Measurements from ENCODE around the gene DDX28.
"Not testable (repeated sequence)": the region's sequence is repeated elsewhere in the genome, so short reads cannot be mapped to it uniquely, and the experiment has no call there.

The DDX28 gene

GRCh38 chr16:68035227-68035626 is 12.2 kb upstream of the DDX28 start:
- DNase-seq, result no peak

- DNase-seq, result no peak
Measured at GRCh38 chr16:68033101-68033500, 10.1 kb upstream of the DDX28 start.

- DNase-seq, result no peak
Measured at GRCh38 chr16:68031951-68032350, 8.9 kb upstream of the DDX28 start.

GRCh38 chr16:68030108-68030507 is 7.1 kb upstream of the DDX28 start:
- DNase-seq, result not testable (repeated sequence)

GRCh38 chr16:68028996-68029395 is 6.0 kb upstream of the DDX28 start:
- no peak for DNase-seq

- DNase-seq, result no peak
Measured at GRCh38 chr16:68022278-68022727, 729 bp downstream of the DDX28 start.

- DNase-seq, result no peak
Measured at GRCh38 chr16:68021490-68021889, 1.5 kb downstream of the DDX28 start.

GRCh38 chr16:68019167-68019680 is 3.8 kb downstream of the DDX28 start:
- no peak for DNase-seq

- no peak for DNase-seq
Measured at GRCh38 chr16:68015681-68016080, 7.4 kb downstream of the DDX28 start, which contains the start of gene DPEP2NB. DPEP2NB (minus strand) TSS chr16:68015911; CDS start chr16:68015770, 141 bp downstream.

GRCh38 chr16:68013440-68013839 is 9.6 kb downstream of the DDX28 start:
- no peak for DNase-seq

GRCh38 chr16:68009872-68010271 is 13.2 kb downstream of the DDX28 start:
- not testable (repeated sequence) for DNase-seq

GRCh38 chr16:68009157-68009735 is 13.8 kb downstream of the DDX28 start:
- DNase-seq, result no peak

- no peak for DNase-seq
Measured at GRCh38 chr16:68005786-68006286, 17.2 kb downstream of the DDX28 start.

- DNase-seq, result no peak
Measured at GRCh38 chr16:68005211-68005610, 17.8 kb downstream of the DDX28 start.

- DNase-seq, result no peak
Measured at GRCh38 chr16:68003031-68003430, 20.0 kb downstream of the DDX28 start.

GRCh38 chr16:68000450-68000849 is 22.6 kb downstream of the DDX28 start:
- DNase-seq, result no peak

GRCh38 chr16:67999985-68000384 is 23.0 kb downstream of the DDX28 start:
- DNase-seq, result no peak

- not testable (repeated sequence) for DNase-seq
Measured at GRCh38 chr16:67998779-67999688, 24.0 kb downstream of the DDX28 start, which contains the start of gene DPEP2. DPEP2 (minus strand) TSS chr16:67999484; CDS start chr16:67993212, 6,272 bp downstream.

- DNase-seq, result not testable (repeated sequence)
Measured at GRCh38 chr16:67998231-67998778, 24.7 kb downstream of the DDX28 start.

- no peak for DNase-seq
Measured at GRCh38 chr16:67996666-67997065, 26.4 kb downstream of the DDX28 start.

GRCh38 chr16:67995423-67995822 is 27.6 kb downstream of the DDX28 start:
- no peak for DNase-seq

GRCh38 chr16:67994040-67994408 is 29.0 kb downstream of the DDX28 start:
- DNase-seq, result not testable (repeated sequence)

Measured in NCI-H2029 treated with DMSO at 0.1 percent for 48 hours (cell line).